NCI-H748 (cell line): Measurements from ENCODE around the gene CAPN5.
"Not testable (repeated sequence)": the region's sequence is repeated elsewhere in the genome, so short reads cannot be mapped to it uniquely, and the experiment has no call there.

Experiments used
- DNase-seq: peaks from one replicate; lab custom pipeline; 2025; ENCODE audit not compliant: unreplicated experiment; lab: John Stamatoyannopoulos, UW

Gene CAPN5

DNA sequence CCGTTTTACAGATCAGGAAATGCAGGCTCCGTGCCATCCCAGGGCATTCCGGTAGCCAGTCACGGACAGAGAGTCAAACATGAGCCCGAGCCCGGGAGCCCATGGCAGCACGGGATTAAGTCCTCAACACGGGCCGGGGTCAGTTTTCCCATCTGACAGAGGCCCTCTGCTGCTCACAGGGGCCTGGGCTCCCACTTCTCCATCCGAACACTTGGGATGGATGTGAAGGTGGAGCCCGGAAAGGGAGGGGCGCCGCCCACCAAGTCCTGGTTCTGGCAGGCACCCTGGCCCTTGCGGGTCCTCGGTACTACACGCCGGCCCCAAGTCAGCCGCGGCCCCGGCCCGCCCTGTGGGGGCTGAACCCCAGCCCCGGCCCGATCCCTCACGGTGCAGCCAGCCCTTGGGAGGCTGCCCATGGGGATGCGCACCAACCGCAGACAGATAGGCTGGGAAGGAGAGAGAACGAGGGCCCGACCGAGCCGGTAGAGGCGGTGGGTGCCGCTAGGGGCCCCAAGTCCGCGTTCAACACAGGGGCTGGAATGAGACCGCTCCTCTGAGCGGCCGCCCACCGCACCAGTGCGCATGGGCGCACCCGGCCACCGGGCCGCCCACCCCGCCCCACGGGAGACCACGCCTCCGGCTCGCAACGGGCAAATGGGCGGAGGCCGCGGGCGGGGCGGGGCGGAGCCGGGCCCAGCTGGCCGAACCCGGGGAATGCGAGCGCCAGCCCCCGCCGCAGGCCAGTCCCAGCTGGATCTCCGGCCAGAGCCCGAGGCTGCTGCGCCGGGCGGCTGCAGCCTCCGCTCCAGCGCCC is at the start of gene CAPN5:
TSS of gene CAPN5 (plus strand) at position 743 of the 814 bp plus-strand sequence. CDS start 17,916 bp downstream, outside the sequence.
- DNase-seq = peak; percentile 86

DNA sequence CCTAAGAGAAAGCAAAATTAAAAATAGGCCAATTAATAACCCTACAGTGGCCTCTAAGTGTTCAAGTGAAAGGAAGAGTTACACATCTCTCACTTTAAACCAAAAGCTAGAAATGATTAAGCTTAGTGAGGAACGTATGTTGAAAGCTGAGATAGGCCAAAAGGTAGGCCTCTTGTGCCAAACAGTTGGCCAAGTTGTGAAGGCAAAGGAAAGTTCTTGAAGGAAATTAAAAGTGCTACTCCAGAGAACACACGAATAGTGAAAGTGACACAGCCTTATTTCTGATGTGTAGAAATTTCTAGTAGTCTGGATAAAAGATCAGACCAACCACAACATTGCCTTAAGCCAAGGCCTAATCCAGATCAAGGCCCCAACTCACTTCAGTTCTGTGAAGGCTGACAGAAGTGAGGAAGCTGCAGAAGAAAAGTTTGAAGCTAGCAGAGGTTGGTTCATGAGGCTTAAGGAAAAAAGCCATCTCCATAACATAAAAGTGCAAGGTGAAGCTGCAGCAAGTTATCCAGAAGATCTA is 48.3 kb upstream of the CAPN5 start:
- DNase-seq = not testable (repeated sequence)

GRCh38 chr11:77019976-77020595 is 46.7 kb upstream of the CAPN5 start:
- no peak for DNase-seq

DNA sequence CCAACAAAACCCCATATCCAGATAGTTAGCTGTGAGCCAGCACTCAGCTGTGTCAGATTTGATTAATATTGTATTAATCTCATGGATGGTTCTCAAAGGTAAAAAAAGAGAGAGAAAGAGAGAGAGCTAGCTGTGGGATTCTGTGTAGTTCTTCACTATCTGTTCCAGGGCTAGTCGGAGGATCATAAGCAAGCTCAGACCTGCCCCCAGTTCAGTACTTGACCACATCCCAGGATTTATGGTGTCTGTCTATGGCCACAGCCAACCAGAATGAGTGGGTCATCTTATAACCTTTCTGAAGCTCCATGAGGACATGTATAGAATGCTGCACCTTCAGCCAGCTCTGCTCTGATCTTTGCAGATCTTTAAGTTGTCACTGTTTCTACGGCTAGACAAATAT is 46.0 kb upstream of the CAPN5 start:
- no peak for DNase-seq

GRCh38 chr11:77024745-77025144 is 42.0 kb upstream of the CAPN5 start:
- no peak for DNase-seq

GRCh38 chr11:77026221-77026620 is 40.5 kb upstream of the CAPN5 start:
- no peak for DNase-seq

- no peak for DNase-seq
Measured at GRCh38 chr11:77026743-77027142, 40.0 kb upstream of the CAPN5 start.

DNA sequence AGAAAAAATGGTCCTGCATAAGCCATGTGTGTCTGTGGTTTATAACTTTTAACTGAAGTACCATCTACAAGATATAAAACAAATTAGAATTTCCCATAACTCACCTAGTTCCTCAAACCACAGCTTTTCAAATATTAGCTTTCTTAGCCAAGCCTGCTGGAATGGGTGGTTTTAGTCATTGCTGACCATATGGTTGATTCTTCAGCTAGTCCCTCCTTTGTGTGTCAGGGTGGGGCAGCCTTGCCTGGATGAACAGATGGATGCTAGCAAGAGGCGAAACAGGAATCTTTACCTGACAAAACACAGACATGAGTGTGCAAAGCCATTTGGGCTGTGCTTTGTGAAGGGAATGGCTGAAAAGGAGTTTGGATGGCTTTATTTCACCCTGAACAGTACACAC is 39.5 kb upstream of the CAPN5 start:
- no peak for DNase-seq

GRCh38 chr11:77029829-77030228 is 36.9 kb upstream of the CAPN5 start:
- DNase-seq = no peak

GRCh38 chr11:77030834-77031414 is 35.8 kb upstream of the CAPN5 start:
- no peak for DNase-seq

GRCh38 chr11:77031599-77031998 is 35.2 kb upstream of the CAPN5 start:
- no peak for DNase-seq

DNA sequence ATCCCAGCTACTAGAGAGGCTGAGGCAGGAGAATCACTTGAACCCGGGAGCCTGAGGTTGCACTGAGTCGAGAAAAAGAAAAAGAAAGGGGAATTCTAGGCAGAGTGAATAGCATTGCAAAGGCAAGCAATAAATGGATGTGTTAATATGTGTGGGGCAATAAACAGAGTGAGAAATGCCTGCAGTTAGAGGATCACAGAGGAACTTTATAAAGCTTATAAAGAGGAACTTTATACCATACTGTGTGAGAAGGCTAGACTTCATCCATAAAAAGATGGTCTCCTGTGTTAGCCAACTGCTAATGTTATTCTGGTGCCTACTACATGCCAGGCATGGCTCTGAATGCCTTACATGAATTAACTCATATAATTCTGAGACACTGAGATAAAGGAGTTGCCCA is 31.7 kb upstream of the CAPN5 start:
- DNase-seq = no peak

DNA sequence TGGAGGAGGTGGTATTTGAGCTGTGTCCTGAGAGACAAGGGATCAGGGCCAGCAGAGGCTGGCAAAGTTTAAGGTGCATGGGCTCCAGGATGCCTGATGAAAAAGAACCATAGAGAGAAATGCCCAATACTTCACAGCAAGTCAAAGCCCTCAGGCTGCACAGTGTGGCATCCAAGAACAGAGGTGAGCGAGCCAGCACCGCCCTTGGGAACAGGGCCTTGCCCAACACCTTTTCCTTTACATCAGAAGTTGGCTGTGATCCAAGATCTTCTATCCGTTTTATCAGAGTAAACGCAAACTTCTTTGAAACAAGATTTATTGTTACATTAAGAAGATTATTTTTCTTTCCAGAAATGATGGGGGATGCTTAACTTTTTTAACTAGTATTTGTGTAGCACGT is 31.2 kb upstream of the CAPN5 start:
- DNase-seq = peak; percentile 41

- peak; percentile 17 for DNase-seq
Measured at GRCh38 chr11:77036398-77036797, 30.4 kb upstream of the CAPN5 start.

GRCh38 chr11:77037057-77037456 is 29.7 kb upstream of the CAPN5 start:
- no peak for DNase-seq

DNA sequence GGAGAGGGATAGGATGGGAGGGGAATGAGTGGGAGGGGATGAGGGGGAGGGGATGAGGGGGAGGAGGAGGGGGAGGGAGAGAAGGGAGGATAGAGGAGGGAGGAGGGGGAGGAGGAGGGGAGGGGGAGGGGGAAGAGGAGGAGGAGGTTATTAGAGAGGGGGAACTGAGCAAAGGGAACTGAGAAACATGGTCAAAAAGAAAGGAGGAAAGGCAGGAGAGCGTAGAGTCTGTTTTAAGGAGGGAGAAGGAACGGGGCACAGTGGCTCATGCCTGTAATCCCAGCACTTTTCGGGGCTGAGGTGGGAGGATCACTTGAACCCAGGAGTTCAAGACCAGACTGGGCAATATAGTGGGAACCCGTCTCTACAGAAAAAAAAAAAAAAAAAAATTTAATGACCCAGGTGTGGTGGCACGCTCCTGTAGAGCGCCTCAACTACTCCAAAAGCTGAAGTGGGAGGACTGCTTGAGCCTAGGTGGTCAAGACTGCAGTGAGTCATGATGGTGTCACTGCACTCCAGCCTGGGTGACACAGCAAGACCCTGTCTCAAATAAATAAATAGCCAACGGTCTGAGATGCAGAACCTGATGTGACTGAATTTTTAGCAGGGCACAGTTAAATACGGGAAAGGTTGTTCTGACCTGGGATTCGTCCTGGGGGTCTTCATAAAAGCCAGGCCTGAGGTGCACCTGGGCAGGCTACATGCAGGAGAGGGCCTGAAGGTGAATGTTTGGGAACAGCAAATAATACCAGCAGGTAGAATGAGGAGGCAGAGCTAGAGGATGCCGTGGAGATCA is 28.5 kb upstream of the CAPN5 start:
- DNase-seq = no peak

DNA sequence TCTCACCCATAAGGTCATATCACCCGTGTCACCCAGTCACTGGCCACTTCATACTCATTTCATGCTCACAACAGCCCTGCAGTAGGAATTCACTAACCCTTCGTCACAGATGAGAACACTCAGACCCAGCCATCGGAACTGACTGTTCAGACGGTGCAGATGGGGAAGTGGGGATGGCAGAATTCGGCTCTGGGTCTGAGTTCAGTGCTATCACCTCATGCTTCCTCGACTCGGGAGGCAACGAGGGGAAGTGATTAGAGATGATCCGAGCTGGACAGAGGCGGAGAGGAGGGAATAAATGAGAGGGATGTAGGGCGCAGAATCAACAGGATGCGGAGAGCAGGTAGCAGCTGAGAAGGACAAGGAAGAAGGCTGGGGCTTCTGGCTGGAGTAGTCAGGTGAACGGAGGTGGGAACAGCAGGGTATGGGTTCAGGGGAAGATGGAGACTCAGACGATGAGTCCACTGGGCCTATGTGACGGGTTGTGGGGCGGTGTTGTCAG is 27.9 kb upstream of the CAPN5 start:
- no peak for DNase-seq

DNA sequence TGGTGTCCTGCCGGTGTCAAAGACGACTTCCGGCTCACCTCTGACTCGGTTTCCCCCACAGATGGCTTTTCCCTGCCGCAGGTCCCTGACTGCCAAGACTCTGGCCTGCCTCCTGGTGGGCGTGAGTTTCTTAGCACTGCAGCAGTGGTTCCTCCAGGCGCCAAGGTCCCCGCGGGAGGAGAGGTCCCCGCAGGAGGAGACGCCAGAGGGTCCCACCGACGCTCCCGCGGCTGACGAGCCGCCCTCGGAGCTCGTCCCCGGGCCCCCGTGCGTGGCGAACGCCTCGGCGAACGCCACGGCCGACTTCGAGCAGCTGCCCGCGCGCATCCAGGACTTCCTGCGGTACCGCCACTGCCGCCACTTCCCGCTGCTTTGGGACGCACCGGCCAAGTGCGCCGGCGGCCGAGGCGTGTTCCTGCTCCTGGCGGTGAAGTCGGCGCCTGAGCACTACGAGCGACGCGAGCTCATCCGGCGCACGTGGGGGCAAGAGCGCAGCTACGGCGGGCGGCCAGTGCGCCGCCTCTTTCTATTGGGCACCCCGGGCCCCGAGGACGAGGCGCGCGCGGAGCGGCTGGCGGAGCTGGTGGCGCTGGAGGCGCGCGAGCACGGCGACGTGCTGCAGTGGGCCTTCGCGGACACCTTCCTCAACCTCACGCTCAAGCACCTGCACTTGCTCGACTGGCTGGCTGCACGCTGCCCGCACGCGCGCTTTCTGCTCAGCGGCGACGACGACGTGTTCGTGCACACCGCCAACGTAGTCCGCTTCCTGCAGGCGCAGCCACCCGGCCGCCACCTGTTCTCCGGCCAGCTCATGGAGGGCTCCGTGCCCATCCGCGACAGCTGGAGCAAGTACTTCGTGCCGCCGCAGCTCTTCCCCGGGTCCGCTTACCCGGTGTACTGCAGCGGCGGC is 27.0 kb upstream of the CAPN5 start:
- no peak for DNase-seq

- no peak for DNase-seq
Measured at GRCh38 chr11:77040401-77040777, 26.4 kb upstream of the CAPN5 start.

DNA sequence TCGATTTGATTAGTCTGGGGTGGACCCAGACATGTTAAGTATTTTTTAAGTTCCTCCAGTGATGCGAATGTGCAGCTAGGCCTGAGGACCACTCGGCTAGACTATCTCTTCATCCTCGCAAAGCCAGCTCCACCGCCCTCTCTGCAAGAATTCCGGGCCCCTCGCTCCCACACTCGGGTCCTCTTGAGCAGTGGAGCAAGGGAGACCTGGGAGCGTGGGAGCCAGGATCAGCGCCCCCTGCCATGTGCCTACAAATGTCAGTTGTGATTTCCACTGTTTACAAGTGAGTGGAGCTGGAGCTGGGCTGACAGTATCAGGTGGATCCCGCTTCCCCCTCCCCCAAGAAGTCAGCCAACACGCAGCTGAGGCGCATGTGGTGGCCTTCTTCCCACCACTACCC is 25.9 kb upstream of the CAPN5 start:
- DNase-seq = no peak
